ENCODE results near the gene ADAM12. TPM values are rescaled to one million over a fixed set of nuclear protein-coding genes. Genes with fewer than 3 reads are reported as not detected.

Gene ADAM12
- total and polyA plus RNA-seq, 2 donors from 2014 or later = 0.26 to 3.3 TPM

- no peaks in the 10 kb centered on the region for H3K9me3 ChIP-seq (ENCODE audit: control insufficient read depth in 2 of 3, insufficient read depth in 1 of 3, low read length in 3 of 3)
- no peaks in the 10 kb centered on the region for H3K36me3 ChIP-seq (ENCODE audit: control insufficient read depth in 2 of 3, insufficient read depth in 3 of 3, low read length in 3 of 3)
- DNase-seq (no peak), FAIRE-seq (no peak)
- H3K27ac ChIP-seq (ENCODE audit: low read depth in 2 of 2, low read length in 2 of 2) = no peak overlapping the region
- TF ChIP-seq CTCF (IDR thresholded peaks at IDR 0.05; ENCODE audit: borderline replicate concordance, extremely low read depth, insufficient read depth) = no peak
- peaks cover 0 to 2% (median 0%) of the 10 kb centered on the region in 3 donors for H3K4me1 ChIP-seq (ENCODE audit: control insufficient read depth in 2 of 3, insufficient read depth in 2 of 3, low read depth in 1 of 3, low read length in 3 of 3)
- intact Hi-C loops (cut with DNase I) = no loop called here
- H3K4me3 ChIP-seq (ENCODE audit: low read length in 3 of 3) = no peak overlapping the region
- no peak overlapping the region for H3K9ac ChIP-seq (ENCODE audit: low read length in 3 of 3)
- no peaks in the 10 kb centered on the region for H3K27me3 ChIP-seq (ENCODE audit: control insufficient read depth, insufficient read depth, low read length)
These were observed 42.2 kb upstream of the ADAM12 start for GRCh38 chr10:126430512-126430911.

GRCh38 chr10:126429275-126429674 lies 41.0 kb upstream of the ADAM12 start:
- Histone ChIP-seq H3K9me3 (ENCODE audit: control insufficient read depth in 2 of 3, insufficient read depth in 1 of 3, low read length in 3 of 3) (peaks cover 0 to 2% (median 0%) of the 10 kb centered on the region in 3 donors), H3K27me3 (ENCODE audit: control insufficient read depth, insufficient read depth, low read length) (no peaks in the 10 kb centered on the region), H3K9ac (ENCODE audit: low read length in 3 of 3) (no peak overlapping the region), H3K27ac (ENCODE audit: low read depth in 2 of 2, low read length in 2 of 2) (no peak overlapping the region), H3K36me3 (ENCODE audit: control insufficient read depth in 2 of 3, insufficient read depth in 3 of 3, low read length in 3 of 3) (no peaks in the 10 kb centered on the region), H3K4me3 (ENCODE audit: low read length in 3 of 3) (no peak overlapping the region), H3K4me1 (ENCODE audit: control insufficient read depth in 2 of 3, insufficient read depth in 2 of 3, low read depth in 1 of 3, low read length in 3 of 3) (peaks cover 0 to 2% (median 0%) of the 10 kb centered on the region in 3 donors)
- FAIRE-seq (no peak), DNase-seq (no peak)
- TF ChIP-seq CTCF (IDR thresholded peaks at IDR 0.05; ENCODE audit: borderline replicate concordance, extremely low read depth, insufficient read depth) = no peak
- intact Hi-C loops (cut with DNase I) = no loop called here

GRCh38 chr10:126425489-126426065 lies 37.3 kb upstream of the ADAM12 start:
- no peaks in the 10 kb centered on the region for H3K27me3 ChIP-seq (ENCODE audit: control insufficient read depth, insufficient read depth, low read length)
- H3K4me1 ChIP-seq (ENCODE audit: control insufficient read depth in 2 of 3, insufficient read depth in 2 of 3, low read depth in 1 of 3, low read length in 3 of 3) = peaks cover 0 to 2% (median 0%) of the 10 kb centered on the region in 3 donors
- intact Hi-C loops (cut with DNase I) = no loop called here
- H3K27ac ChIP-seq (ENCODE audit: low read depth in 2 of 2, low read length in 2 of 2) = no peak overlapping the region
- DNase-seq (peak in 3 of 5 donors; percentile 24 to 76 (median 58)), FAIRE-seq (no peak)
- peak overlapping the region in 1 of 3 donors; percentile 47 for H3K4me3 ChIP-seq (ENCODE audit: low read length in 3 of 3)
- H3K36me3 ChIP-seq (ENCODE audit: control insufficient read depth in 2 of 3, insufficient read depth in 3 of 3, low read length in 3 of 3) = no peaks in the 10 kb centered on the region
- H3K9ac ChIP-seq (ENCODE audit: low read length in 3 of 3) = no peak overlapping the region
- TF ChIP-seq CTCF (IDR thresholded peaks at IDR 0.05; ENCODE audit: borderline replicate concordance, extremely low read depth, insufficient read depth) = no peak
- peaks cover 0 to 12% (median 4%) of the 10 kb centered on the region in 3 donors for H3K9me3 ChIP-seq (ENCODE audit: control insufficient read depth in 2 of 3, insufficient read depth in 1 of 3, low read length in 3 of 3)

- DNase-seq (no peak), FAIRE-seq (no peak)
- no peak for TF ChIP-seq CTCF (IDR thresholded peaks at IDR 0.05; ENCODE audit: borderline replicate concordance, extremely low read depth, insufficient read depth)
- intact Hi-C loops (cut with DNase I) = no loop called here
- Histone ChIP-seq H3K4me1 (ENCODE audit: control insufficient read depth in 2 of 3, insufficient read depth in 2 of 3, low read depth in 1 of 3, low read length in 3 of 3) (peaks cover 0 to 2% (median 0%) of the 10 kb centered on the region in 3 donors), H3K27me3 (ENCODE audit: control insufficient read depth, insufficient read depth, low read length) (no peaks in the 10 kb centered on the region), H3K9me3 (ENCODE audit: control insufficient read depth in 2 of 3, insufficient read depth in 1 of 3, low read length in 3 of 3) (peaks cover 0 to 12% (median 4%) of the 10 kb centered on the region in 3 donors), H3K27ac (ENCODE audit: low read depth in 2 of 2, low read length in 2 of 2) (no peak overlapping the region), H3K9ac (ENCODE audit: low read length in 3 of 3) (no peak overlapping the region), H3K36me3 (ENCODE audit: control insufficient read depth in 2 of 3, insufficient read depth in 3 of 3, low read length in 3 of 3) (no peaks in the 10 kb centered on the region), H3K4me3 (ENCODE audit: low read length in 3 of 3) (no peak overlapping the region)
These were observed 36.8 kb upstream of the ADAM12 start for GRCh38 chr10:126425032-126425431.
